NCI-H524 (cell line): ENCODE data around the gene ZSWIM7.

Experiments used
- DNase-seq, 2 experiments: peaks; one replicate each; lab custom pipeline; 2025; lab: John Stamatoyannopoulos, UW

Gene ZSWIM7

GRCh38 chr17:15999141-15999973 is at the start of gene ZSWIM7, which contains the start of gene TTC19:
Gene ZSWIM7, minus strand, starts transcription at chr17:15999704. Its CDS starts 110 bp downstream, at chr17:15999594.
Gene TTC19, plus strand, starts transcription at chr17:15999824. Its CDS starts 25 bp downstream, at chr17:15999849.
- peak; percentile 98 to 99 for DNase-seq

GRCh38 chr17:16048811-16049449 is 49.4 kb upstream of the ZSWIM7 start:
- DNase-seq: no peak

- DNase-seq: no peak
Measured at GRCh38 chr17:16046966-16047365, 47.5 kb upstream of the ZSWIM7 start.

- DNase-seq: no peak
Measured at GRCh38 chr17:16044487-16044886, 45.0 kb upstream of the ZSWIM7 start.

- no peak for DNase-seq
Measured at GRCh38 chr17:16040710-16041251, 41.3 kb upstream of the ZSWIM7 start.

- DNase-seq: no peak
Measured at GRCh38 chr17:16037636-16038035, 38.1 kb upstream of the ZSWIM7 start.

GRCh38 chr17:16036261-16036660 is 36.8 kb upstream of the ZSWIM7 start:
- DNase-seq: no peak

GRCh38 chr17:16033729-16034349 is 34.3 kb upstream of the ZSWIM7 start:
- no peak for DNase-seq

GRCh38 chr17:16027708-16028584 is 28.4 kb upstream of the ZSWIM7 start:
- no peak for DNase-seq

GRCh38 chr17:16026895-16027294 is 27.4 kb upstream of the ZSWIM7 start:
- no peak for DNase-seq

GRCh38 chr17:16025202-16025601 is 25.7 kb upstream of the ZSWIM7 start:
- no peak for DNase-seq

- DNase-seq: no peak
Measured at GRCh38 chr17:16023881-16024280, 24.4 kb upstream of the ZSWIM7 start.

- DNase-seq: no peak
Measured at GRCh38 chr17:16019347-16019746, 19.8 kb upstream of the ZSWIM7 start.

GRCh38 chr17:16013943-16014407 is 14.5 kb upstream of the ZSWIM7 start:
- peak in 1 of 2 experiments; percentile 64 for DNase-seq

- no peak for DNase-seq
Measured at GRCh38 chr17:16007439-16007838, 7.9 kb upstream of the ZSWIM7 start.

GRCh38 chr17:16005636-16006035 is 6.1 kb upstream of the ZSWIM7 start:
- no peak for DNase-seq

GRCh38 chr17:16003841-16004240 is 4.3 kb upstream of the ZSWIM7 start:
- no peak for DNase-seq

GRCh38 chr17:16002708-16003260 is 3.3 kb upstream of the ZSWIM7 start:
- DNase-seq: no peak

GRCh38 chr17:16001226-16001897 is 1.9 kb upstream of the ZSWIM7 start:
- DNase-seq: no peak
